HG03045 (cell line): ENCODE data around the gene STK39.
A peak's percentile ranks its signal among the peaks of the same experiment; 100 is the strongest.
"Not testable (repeated sequence)": the region's sequence is repeated elsewhere in the genome, so short reads cannot be mapped to it uniquely, and the experiment has no call there.

Experiments
- ATAC-seq: cut with Tn5 transposase; IDR thresholded peaks from one replicate; pipeline ENCODE4 v1.9.1; 2021; ENCODE audit warnings: mild to moderate bottlenecking, moderate library complexity; ENCODE audit not compliant: unreplicated experiment

STK39 gene

DNA sequence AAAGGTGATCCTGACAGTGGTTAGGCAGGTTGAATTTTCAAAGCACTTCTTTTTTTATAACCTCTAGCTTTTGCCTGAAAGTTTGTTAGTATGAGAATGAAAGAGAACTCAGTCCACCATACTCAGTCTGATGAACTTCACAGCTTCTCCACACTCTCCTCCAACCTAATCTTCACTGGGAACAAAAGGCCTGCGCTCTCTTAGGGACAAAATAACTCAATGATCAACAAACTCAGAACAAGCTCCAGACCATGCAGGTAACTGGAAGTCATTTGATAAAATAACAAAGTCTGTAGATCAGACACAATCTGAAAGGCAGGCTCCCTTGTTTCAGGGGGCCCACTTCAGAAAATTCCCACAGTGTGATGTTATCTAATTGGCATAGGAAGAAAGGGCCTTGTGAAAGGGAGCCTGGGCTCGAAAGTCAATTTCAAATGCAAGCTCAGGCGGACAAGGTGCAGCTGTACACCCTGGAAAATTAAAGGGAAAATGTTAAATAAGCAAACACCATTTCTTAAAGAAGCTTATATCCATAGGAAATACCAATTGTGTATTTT is 142.2 kb downstream of the STK39 start:
- ATAC-seq: no peak

DNA sequence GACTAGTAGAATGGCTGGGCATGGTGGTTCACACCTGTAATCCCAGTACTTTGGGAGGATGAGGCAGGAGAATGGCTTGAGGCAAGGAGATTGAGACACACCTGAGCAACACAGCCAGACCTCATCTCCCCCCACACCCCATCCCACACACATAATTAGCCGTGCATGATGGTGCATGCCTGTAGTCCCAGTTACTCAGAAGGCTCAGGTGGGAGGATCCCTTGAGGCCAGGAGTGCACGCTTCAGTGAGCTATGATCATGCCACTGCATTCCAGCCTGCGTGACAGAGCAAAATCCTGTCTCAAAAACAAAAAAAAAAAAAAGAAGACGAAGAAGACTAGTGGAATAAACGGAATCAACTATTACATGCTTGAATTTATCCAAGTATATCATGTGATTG is 150.0 kb downstream of the STK39 start:
- ATAC-seq: no peak

DNA sequence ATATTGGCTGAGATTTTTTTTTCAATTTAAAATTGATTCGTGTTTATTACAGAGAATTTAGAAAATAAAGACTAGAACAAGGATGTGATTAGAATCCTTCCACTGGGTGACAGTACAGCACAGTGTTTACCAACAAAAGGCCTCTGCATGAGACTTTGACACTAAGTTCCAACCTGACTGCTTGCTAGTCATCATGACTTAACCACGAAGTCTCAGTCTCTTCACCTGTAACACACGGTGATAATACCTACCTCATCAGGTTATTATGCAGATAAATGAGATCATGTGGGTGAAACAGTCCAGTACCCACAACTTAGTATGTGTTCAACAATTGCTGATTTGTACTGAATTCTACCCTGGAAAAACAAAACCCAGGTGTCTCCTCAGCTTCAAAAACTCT is 151.2 kb downstream of the STK39 start:
- ATAC-seq: no peak

DNA sequence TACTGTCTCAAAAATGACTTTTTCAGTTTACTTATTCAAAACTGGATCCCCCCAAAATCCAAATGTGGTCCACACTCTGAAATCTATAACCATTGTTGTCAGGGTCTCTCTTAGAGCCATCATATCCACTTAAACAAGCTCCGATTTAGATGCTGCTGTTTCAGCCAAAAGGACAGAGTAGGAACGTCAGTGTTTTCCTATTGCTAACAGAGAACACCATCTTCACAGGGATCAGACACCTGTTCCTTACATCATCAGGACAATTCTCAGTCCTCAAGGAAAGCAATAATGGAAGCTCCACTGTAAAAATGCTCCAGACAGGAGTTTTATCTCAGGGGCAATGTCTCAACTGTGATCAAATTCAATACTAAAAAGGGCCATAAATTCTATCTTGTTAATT is 155.4 kb downstream of the STK39 start:
- ATAC-seq: no peak

DNA sequence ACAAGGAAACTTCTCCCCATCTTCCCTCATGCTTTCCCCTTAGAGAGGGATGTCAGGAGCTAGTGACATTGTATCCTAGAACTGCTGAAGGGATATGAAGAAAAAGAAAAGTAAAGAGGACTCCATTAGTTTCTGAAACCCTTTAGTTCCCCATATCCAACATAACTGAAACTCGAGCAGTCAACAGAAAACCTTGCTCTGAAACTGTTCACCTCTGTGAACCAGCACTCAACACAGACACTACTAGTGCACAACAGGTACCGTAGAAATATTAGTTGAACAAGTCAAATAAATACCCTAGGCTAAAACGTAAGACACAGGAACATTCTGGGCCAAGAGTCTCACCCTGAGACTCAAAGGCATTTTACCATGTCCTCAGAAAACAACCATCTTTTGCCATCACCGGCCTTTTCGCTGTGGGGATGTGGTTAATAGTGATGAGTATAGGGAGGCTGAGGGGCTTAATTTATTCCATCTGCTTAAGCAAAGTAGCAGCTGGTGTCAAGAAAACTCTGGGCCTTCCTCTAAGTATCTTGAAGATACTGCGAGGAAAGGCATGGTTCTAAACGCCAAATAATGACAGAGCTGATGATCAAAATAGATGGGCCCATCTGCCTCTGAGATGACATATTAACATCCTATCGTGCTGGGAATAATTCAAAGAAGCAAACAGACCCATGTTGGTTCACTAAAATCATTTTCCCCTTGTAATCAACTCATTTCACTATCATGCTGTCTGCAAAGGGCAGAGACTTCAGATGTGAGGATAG is 156.8 kb downstream of the STK39 start:
- ATAC-seq: peak; percentile 84

DNA sequence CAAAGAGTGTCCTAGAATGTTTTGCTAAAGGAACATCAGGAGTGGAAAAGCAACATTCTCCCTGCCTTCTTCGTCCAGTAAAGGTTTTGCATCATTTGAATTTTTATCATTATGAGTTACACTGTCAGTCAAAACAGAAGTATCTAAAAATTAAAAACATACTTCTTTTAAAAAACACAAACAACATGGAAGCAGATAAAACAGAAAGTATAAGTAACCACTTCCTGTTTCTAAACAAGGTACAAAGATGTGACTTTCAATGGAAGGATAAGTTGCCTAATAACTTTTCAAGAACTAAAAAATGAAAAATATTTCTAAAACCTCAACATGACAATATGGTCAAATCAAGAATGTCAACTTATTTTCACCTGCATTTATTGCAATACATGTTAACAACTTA is 158.2 kb downstream of the STK39 start:
- no peak for ATAC-seq

DNA sequence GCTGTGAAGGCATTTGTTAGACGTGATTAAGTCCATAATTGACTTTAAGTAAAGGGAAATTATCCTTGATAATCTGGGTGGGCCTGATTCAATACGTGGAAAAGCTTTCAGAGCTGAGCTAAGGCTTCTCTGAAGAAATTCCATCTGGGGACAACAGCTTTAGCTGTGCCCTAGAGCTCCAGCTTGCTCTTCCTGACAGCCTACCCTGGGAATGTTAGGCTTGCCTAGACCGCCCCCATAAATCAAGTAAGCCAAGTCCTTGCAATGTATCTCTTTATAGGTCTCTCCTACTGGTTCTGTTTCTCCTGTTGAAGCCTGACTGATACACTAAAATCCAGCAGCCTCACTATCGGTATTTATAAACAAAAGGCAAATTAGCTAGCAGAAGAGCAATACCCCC is 160.0 kb downstream of the STK39 start:
- no peak for ATAC-seq

DNA sequence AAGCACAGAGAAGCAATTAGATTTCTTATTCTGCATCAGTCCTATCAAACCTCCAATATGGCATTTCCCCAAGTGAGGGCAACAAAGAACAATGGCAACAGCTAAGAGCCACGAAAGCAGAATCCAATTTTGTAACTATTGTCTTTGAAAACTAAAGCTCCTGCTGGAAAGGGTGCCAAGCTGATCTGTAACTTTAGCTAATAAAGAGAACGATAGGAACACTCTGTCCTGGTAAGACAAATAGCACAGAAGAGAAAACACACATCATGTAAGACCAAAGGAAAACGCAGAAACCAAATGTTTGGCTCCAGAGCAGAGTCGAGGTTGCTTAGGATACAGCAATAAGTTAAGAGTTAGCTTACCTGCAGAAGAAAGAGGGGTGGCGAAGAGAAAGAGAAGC is 160.5 kb downstream of the STK39 start:
- no peak for ATAC-seq

DNA sequence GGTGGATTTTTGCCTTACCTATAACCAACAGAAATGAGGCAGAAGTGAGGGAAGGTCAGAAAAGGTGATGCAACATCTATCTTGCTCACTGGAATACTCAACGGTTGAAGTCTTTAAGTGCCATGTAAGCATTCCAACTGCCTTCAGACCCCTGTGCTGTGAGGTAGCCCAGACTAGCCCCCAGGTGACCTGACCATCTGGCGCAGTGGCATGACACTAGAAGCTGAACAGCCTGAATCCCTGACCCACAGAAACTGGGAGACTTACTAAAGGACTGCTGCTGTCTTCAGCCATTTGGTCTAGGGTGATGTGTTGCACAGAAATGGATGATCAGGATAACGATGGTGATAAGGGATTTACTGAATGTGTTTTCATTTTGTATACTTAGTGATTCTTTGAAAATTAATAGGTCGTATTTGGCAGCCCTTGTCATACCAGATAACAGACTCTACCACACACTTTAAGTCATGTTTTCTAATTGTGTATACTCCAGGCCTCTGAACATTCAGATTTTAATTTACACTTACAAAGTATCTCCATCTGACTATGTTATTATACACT is 161.5 kb downstream of the STK39 start:
- no peak for ATAC-seq

DNA sequence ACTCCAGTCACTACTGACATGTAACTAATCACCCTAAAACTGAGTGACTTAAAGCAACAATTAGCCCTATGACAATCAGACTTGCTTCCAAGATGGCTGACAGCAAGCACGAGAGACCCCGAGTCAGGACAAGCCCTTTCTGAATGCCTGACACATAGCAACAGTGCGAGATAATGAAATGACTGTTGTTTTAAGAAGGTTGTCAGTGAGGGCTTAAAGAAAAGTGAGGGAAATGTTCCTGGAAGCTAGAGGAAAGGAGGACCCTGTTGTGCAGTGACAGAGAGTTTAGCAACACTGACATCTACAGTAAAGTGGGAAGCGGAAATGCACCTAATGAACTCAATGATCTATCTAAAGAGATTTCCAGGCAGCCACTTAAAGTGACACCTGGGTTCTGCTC is 163.1 kb downstream of the STK39 start:
- ATAC-seq: no peak

DNA sequence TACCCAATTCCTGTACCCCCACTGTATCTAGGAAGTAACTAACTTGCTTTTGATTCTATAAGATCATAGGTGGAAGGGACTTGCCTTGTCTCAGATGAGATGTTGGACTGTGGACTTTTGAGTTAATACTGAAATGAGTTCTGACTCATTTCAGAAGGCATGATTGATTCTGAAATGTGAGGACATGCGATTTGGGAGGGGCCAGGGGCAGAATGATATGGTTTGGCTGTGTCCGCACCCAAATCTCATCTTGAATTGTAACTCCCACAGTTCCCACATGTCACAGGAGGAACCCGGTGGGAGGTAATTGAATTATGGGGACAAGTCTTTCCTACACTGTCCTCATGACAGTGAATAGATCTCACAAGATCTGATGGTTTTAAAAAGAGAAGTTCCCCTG is 165.9 kb downstream of the STK39 start:
- ATAC-seq: not testable (repeated sequence)

DNA sequence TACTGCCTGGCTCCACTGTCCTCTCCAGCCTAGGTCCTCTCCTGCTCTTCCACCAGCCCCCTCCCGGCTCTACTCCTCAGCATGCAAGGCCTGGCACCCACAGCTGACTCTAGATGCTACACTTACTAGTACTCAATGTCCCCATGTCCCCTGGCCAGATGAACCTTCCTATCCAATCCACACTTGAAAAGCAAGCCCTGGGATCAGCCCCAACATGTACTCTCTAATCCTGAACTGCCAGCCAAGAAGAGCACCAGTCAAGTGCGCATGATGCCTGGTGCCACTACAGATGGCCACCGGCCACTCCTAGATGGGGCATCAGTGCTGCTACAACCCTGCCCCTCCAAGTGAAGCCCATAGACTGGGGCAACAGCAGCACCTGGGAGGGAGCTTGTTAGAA is 168.2 kb downstream of the STK39 start:
- no peak for ATAC-seq

DNA sequence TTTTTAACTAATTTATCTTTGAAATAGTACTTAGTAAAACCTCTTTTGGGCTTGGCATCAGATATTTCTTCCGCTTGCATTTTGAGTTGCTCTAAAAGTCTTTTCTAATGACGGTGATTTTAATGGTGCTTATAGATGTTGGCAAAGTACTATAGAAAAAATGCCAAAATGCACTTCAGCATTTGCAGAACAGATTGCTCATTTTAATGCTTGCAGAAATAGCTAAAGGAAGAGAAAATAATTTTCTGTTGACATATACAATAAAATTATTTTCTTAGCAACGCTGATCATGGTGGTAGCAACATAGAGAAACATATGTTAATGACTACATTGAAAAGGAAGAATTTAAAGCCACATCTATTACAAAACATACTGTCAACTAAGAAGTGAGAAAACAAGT is 170.7 kb downstream of the STK39 start:
- ATAC-seq: no peak

DNA sequence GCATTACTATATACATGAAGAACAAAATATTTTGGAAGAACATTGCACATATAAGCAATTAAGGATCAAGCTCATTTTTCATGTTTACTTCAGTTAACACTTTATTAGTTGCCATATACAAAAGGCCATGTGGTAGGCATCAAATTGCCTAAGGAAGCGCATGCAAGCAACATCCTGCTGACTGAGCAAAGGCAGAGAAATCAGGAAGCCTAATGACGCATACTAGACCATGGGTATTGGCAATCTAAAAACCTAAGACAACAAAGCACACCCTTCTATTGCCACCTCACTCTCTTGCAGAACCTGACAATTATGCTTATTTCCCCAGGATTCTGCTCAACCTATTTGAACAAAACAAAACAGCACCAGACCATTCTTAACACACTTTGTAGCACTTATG is 171.9 kb downstream of the STK39 start:
- ATAC-seq: no peak

DNA sequence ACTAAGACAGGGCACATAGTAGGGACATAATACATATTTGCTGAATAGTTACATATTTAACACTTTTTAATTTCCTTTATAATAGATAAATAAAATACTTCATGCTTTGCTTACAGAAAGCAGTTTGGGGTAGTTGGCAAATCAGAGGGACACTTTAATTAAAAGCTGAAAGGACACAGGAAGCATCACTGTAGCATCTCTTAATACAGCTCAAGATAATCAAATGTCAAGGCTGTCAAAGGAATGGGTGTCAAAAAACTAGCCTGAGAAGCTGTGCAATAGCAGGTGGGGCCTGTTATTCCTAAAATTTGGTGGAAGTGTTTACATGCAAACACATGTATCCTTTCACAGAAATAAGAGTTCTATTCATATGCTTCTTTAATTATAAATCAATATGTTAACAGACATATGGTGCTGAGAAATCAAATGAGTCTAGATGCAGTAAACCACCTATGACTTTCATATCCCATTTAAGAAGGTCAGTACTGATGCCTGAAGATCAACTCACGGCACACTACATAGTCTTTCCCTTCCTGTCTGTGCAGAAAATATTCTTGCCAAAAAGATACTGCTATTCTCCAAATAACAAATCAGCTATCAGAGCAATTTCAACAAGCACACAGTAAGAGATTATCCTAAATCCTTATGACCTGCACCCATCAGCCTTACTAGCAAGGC is 174.6 kb downstream of the STK39 start:
- no peak for ATAC-seq

DNA sequence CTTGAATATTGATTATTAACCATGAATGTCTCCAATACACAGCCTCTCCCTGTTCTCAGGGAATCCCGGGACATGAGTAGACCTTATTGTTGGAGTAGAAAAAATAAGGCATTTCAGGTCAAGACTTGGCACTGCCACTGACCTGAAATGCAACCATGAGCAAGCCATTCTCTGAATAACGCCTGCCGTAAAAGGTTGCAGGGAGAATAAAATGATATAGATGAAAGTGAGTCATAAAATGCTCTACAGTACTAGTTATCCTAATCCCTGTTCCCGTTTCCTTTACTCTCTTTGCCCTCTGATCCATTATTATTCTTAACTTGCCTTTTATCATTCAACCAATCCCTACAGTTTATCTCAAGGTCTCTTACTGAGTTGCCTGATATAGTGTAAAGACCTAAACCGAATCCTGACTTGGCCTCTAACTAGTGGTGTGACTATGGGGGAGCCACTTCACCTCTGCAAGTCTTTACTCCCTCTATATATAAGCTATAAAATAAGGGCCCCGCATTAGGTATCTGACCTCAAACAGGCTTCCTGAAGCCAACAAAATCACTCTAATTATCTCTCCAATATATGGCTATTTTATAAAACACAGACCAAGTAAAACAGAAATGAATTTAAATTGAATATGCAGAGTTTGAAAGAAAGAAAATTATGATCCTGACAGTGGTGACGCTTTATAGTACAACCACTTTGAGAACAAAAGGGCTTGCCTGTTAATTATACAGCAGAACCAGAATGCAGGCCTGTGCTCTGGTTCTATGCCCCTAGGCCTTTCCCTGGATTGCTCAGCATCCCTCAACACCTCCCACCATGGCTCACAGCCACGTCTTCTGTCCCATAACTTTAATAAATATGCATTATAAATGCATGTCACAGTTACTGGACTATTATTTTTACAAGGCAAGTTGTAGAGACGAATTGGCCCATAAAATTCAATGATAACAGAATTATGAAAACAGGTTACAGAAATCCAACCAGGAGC is 183.1 kb downstream of the STK39 start:
- ATAC-seq: no peak

DNA sequence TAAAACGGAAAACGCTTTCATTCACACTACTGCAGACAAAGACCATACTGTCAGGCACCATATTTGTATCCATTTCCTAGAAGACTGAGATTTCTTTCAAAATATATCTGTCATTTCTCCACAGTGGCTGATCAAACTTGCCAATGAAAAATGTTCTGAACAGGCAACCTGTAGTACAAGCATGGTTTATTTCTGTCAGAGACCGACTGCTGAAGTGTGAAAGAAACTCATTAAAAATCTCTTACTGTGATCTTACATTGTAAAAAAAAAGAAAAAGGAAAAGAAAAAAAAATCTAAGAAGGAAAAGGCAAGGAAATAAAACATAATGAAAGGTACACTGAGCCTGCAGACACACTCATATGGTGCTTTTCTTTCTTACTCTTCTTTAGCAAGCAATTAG is 184.5 kb downstream of the STK39 start:
- no peak for ATAC-seq

DNA sequence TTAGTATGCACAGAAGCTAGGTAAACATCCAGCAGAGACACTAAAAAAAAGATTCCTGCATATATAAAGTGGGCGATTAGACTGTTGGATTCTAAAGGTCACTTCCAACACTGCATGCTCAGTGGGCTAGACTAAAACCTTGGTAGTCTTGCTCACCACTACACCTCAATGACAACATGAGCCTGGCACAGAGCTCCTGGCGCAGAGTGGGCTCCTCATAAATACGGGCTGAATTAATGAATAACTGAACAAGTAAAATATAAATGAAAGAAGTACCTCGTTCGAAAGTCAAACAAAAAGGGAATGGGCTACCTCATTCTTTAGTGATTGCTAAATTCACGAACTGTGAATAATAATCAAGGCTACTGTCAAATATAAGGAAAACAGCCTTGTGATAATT is 185.3 kb downstream of the STK39 start:
- ATAC-seq: no peak

DNA sequence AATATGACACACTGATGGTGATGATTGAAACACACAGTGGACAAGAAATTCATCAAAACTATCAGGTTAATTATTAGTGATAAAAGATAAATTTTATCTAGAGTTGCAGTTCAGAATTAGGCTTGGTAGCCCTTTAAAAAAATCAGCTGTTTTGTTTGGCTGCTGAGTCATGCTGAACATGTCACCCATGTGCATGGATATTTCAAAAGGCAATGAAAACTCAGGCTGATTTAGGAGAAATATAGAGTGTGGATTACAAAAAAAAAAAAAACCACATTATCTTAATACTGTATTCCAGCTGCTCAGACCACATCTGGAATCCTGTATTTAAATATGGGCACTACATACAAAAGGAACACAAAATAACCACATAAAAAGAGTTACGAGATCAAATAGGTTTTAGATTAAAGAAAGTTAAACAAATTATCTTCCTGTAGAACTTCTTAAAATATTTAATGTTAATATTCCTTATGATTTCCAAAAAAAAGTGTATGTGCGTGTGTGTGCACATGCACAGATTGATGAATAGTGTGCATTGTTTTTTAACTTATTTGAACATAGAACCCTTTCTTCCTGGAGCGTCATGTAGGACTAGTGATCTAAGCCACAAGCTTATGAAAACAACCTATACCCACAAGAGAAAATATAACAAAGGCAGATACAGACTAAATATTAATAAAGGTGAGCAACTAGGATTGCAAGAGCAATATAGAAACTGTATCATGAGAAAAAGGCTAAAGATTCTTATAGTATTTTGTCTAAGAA is 186.2 kb downstream of the STK39 start:
- no peak for ATAC-seq

DNA sequence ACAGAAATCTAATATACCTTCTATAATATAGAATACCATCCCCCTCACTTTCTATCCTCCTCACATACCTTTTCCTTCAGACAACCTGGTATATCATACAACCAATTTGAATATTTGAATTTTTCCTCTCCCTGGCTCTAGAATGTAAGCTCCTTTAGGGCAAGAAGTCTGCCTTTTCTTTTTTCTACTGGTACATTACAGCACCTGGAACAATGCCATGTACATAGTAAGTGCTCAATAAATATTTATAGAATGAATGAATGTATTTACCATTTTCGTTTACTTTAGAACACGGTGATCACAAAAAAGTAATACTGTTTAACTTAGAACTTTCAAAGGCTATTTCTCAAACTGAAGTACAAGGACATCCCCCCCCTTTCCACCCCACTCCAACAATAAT is 187.6 kb downstream of the STK39 start:
- ATAC-seq: no peak
